Smooth muscle cell (in vitro differentiated cells): ENCODE measurements around the gene TMED5. TPM values are rescaled to one million over a fixed set of nuclear protein-coding genes. Genes with fewer than 3 reads are reported as not detected.
"Not testable (repeated sequence)": the region's sequence is repeated elsewhere in the genome, so short reads cannot be mapped to it uniquely, and the experiment has no call there.

Experiments used
- DNase-seq: peaks from one replicate; lab custom pipeline; 2025; ENCODE audit not compliant: unreplicated experiment; lab: John Stamatoyannopoulos, UW
- H2AFZ ChIP-seq: fragments of 200-600 bp; sonication (generic); 2 replicates; pipeline ENCODE4 v1.6.0; 2016; ENCODE audit warnings: antibody characterized with exemption, low read depth, mild to moderate bottlenecking
- H3F3A ChIP-seq: fragments of 200-600 bp; sonication (generic); 2 replicates; pipeline ENCODE4 v1.6.0; 2017; ENCODE audit warnings: antibody characterized with exemption, low read depth
- H3K27ac ChIP-seq: fragments of 200-600 bp; sonication (generic); 2 replicates; pipeline ENCODE4 v1.5.1; 2016; ENCODE audit warnings: low read depth, mild to moderate bottlenecking
- H3K27me3 ChIP-seq: fragments of 200-600 bp; sonication (generic); 2 replicates; pipeline ENCODE4 v1.6.1; 2016; ENCODE audit warnings: low read depth, mild to moderate bottlenecking
- H3K36me3 ChIP-seq: fragments of 200-600 bp; sonication (generic); 2 replicates; pipeline ENCODE4 v1.5.1; 2016; ENCODE audit warnings: low read depth
- H3K4me1 ChIP-seq: fragments of 200-600 bp; sonication (generic); 2 replicates; pipeline ENCODE4 v1.5.1; 2016; ENCODE audit warnings: low read depth
- H3K4me2 ChIP-seq: fragments of 200-600 bp; sonication (generic); 2 replicates; pipeline ENCODE4 v1.6.0; 2016; ENCODE audit warnings: mild to moderate bottlenecking
- H3K4me3 ChIP-seq: fragments of 200-600 bp; sonication (generic); 2 replicates; pipeline ENCODE4 v1.5.1; 2016; ENCODE audit warnings: mild to moderate bottlenecking
- H3K79me2 ChIP-seq: fragments of 200-600 bp; sonication (generic); 2 replicates; pipeline ENCODE4 v1.6.0; 2016; ENCODE audit warnings: low read depth, mild to moderate bottlenecking
- H3K9ac ChIP-seq: fragments of 200-600 bp; sonication (generic); 2 replicates; pipeline ENCODE4 v1.6.0; 2016; ENCODE audit warnings: low read depth
- H3K9me3 ChIP-seq: fragments of 200-600 bp; sonication (generic); replicated peaks from 2 replicates; pipeline ENCODE4 v1.5.1; 2016; ENCODE audit warnings: low read depth
- H4K20me1 ChIP-seq: fragments of 200-600 bp; sonication (generic); 2 replicates; pipeline ENCODE4 v1.6.0; 2016; ENCODE audit warnings: low read depth
- WGBS: methylation state at CpG from one replicate; pipeline ENCODE4 v1.1.7; 2016; ENCODE audit warnings: low lambda C conversion rate; 5-methylcytosine and 5-hydroxymethylcytosine counted together
- polyA plus RNA-seq: library from polyadenylated mRNA; unstranded; fragments of >200 nt; fragmentation: Nextera tagmentation; extraction: Ambion mirVana; gene quantifications from 2 replicates; pipeline ENCODE4 v1.2.1, GENCODE V29; 2016
- total RNA-seq: library from RNA; depleted of rRNA; stranded (reverse); fragments of >200 nt; gene quantifications from 2 replicates; pipeline ENCODE4 v1.2.3, GENCODE V29; 2014
- TF ChIP-seq, protein P1 (sequence below): fragments of 200-600 bp; sonication (generic); IDR thresholded peaks from 2 replicates; pipeline ENCODE4 v1.5.1; 2017; ENCODE audit warnings: borderline replicate concordance, mild to moderate bottlenecking, antibody characterized with exemption; ENCODE audit not compliant: insufficient read depth, poor library complexity, severe bottlenecking

The TMED5 gene
- total and polyA plus RNA-seq, 2 experiments from 2014 or later = 26.8 to 61.7 TPM

- H3K27me3 ChIP-seq = no peaks in the 10 kb centered on the region
- H3K79me2 ChIP-seq = peaks cover 96% of the 10 kb centered on the region
- H3K27ac ChIP-seq = no peak overlapping the region
- H3K4me2 ChIP-seq = peak overlapping the region; percentile 31
- TF ChIP-seq, protein P1, sequence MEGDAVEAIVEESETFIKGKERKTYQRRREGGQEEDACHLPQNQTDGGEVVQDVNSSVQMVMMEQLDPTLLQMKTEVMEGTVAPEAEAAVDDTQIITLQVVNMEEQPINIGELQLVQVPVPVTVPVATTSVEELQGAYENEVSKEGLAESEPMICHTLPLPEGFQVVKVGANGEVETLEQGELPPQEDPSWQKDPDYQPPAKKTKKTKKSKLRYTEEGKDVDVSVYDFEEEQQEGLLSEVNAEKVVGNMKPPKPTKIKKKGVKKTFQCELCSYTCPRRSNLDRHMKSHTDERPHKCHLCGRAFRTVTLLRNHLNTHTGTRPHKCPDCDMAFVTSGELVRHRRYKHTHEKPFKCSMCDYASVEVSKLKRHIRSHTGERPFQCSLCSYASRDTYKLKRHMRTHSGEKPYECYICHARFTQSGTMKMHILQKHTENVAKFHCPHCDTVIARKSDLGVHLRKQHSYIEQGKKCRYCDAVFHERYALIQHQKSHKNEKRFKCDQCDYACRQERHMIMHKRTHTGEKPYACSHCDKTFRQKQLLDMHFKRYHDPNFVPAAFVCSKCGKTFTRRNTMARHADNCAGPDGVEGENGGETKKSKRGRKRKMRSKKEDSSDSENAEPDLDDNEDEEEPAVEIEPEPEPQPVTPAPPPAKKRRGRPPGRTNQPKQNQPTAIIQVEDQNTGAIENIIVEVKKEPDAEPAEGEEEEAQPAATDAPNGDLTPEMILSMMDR = no peak
- no peak overlapping the region for H3K4me3 ChIP-seq
- peaks cover 8% of the 10 kb centered on the region for H3K4me1 ChIP-seq
- no peak overlapping the region for H3K9ac ChIP-seq
- H3F3A ChIP-seq = no peaks in the 10 kb centered on the region
- no peaks in the 10 kb centered on the region for H3K36me3 ChIP-seq
- peaks cover 57% of the 10 kb centered on the region for H4K20me1 ChIP-seq
- WGBS = 14% methylated on average over 1 of the region's 1 CpG
- no peak for DNase-seq
- no peaks in the 10 kb centered on the region for H3K9me3 ChIP-seq
- H2AFZ ChIP-seq = no peak overlapping the region
Observed at GRCh38 chr1:93172778-93173177, 7.4 kb downstream of the TMED5 start.

DNA sequence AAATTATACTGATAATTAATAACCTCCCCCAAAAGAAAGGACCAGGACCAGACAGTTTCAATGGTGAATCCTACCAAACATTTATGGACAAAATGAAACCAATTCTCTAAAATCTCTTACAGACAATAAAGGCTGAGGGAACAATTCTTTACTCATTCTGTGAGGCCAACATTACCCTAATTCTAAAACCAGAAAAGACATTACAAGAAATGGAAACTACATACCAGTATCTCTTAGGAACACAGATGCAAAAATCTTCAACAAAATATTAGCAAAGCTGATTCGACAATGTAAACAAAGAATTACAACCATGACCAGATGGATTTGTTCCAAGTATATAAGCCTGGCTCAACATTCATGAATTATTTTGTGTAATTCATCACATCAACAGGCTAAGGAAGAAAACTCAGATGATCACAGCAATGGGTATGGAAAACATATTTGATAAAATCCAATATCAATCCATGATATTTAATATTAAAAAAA is 8.6 kb downstream of the TMED5 start:
- no peak for DNase-seq
- Histone ChIP-seq H2AFZ (no peak overlapping the region), H4K20me1 (peaks cover 47% of the 10 kb centered on the region), H3K9ac (no peak overlapping the region), H3K4me3 (no peak overlapping the region), H3K4me2 (no peak overlapping the region), H3K27ac (no peak overlapping the region), H3K9me3 (no peaks in the 10 kb centered on the region), H3K79me2 (peaks cover 97% of the 10 kb centered on the region), H3K27me3 (no peaks in the 10 kb centered on the region), H3F3A (no peaks in the 10 kb centered on the region), H3K36me3 (peaks cover 10% of the 10 kb centered on the region), H3K4me1 (peaks cover 5% of the 10 kb centered on the region)
- TF ChIP-seq, protein P1 = no peak
- WGBS = 91% methylated on average over 1 of the region's 1 CpG

GRCh38 chr1:93170141-93170678 is 10.0 kb downstream of the TMED5 start:
- H3K4me1 ChIP-seq, H2AFZ ChIP-seq, H3K27ac ChIP-seq, H3F3A ChIP-seq, H3K4me2 ChIP-seq, DNase-seq, H3K9ac ChIP-seq, H3K4me3 ChIP-seq, H3K27me3 ChIP-seq, H3K9me3 ChIP-seq: not testable (repeated sequence)
- 97% methylated on average over 24 of the region's 36 CpGs for WGBS
- Histone ChIP-seq H4K20me1 (peaks cover 37% of the 10 kb centered on the region), H3K36me3 (peaks cover 11% of the 10 kb centered on the region), H3K79me2 (peaks cover 95% of the 10 kb centered on the region)

GRCh38 chr1:93167006-93167405 is 13.2 kb downstream of the TMED5 start:
- Histone ChIP-seq H3K27ac (no peak overlapping the region), H2AFZ (no peak overlapping the region), H3K79me2 (peaks cover 80% of the 10 kb centered on the region), H3K9ac (no peak overlapping the region), H3F3A (no peaks in the 10 kb centered on the region), H4K20me1 (peaks cover 20% of the 10 kb centered on the region), H3K27me3 (no peaks in the 10 kb centered on the region), H3K4me3 (no peak overlapping the region), H3K36me3 (peaks cover 11% of the 10 kb centered on the region), H3K4me2 (no peak overlapping the region), H3K9me3 (no peaks in the 10 kb centered on the region), H3K4me1 (no peaks in the 10 kb centered on the region)
- TF ChIP-seq, protein P1 = no peak
- DNase-seq = no peak

GRCh38 chr1:93165895-93166294 is 14.3 kb downstream of the TMED5 start:
- H4K20me1 ChIP-seq = peaks cover 17% of the 10 kb centered on the region
- H3K4me1 ChIP-seq, H3K9me3 ChIP-seq, H3K4me3 ChIP-seq, H3K9ac ChIP-seq, H3K27ac ChIP-seq, H3F3A ChIP-seq, DNase-seq, H3K27me3 ChIP-seq, H2AFZ ChIP-seq, H3K4me2 ChIP-seq: not testable (repeated sequence)
- H3K36me3 ChIP-seq = peaks cover 11% of the 10 kb centered on the region
- 100% methylated on average over 1 of the region's 1 CpG for WGBS
- peaks cover 80% of the 10 kb centered on the region for H3K79me2 ChIP-seq
